ENCODE results near the gene C15orf40.

DNA sequence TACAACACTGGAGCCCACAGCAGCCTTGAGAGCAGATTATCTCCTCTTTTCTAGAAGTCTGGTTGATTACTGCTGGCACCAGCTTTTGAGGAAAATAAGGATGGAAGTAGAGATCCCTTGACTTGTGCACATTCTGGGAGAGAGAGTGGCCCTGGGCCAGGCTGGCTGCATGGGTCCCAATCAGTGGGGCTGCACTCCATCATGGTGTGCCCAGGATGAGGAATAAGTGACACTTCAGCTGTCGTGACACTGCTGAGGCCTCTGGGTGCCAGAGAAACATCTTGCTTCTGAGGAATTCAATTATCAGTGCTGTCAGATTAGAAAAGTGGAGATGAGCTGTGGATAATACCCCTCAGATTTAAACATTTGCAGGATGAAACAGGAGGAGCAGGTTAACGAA, 16.4 kb downstream of the C15orf40 start:
- TF ChIP-seq, protein P1, sequence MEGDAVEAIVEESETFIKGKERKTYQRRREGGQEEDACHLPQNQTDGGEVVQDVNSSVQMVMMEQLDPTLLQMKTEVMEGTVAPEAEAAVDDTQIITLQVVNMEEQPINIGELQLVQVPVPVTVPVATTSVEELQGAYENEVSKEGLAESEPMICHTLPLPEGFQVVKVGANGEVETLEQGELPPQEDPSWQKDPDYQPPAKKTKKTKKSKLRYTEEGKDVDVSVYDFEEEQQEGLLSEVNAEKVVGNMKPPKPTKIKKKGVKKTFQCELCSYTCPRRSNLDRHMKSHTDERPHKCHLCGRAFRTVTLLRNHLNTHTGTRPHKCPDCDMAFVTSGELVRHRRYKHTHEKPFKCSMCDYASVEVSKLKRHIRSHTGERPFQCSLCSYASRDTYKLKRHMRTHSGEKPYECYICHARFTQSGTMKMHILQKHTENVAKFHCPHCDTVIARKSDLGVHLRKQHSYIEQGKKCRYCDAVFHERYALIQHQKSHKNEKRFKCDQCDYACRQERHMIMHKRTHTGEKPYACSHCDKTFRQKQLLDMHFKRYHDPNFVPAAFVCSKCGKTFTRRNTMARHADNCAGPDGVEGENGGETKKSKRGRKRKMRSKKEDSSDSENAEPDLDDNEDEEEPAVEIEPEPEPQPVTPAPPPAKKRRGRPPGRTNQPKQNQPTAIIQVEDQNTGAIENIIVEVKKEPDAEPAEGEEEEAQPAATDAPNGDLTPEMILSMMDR (IDR thresholded peaks at IDR 0.05) = no peak
- TF ChIP-seq POLR2A (IDR thresholded peaks at IDR 0.05) = no peak

All from Peyer's patch (tissue), 4 donors.